H1 (cell line): ENCODE results near the gene MAPKAPK5. TPM values are rescaled to one million over a fixed set of nuclear protein-coding genes. Genes with fewer than 3 reads are reported as not detected.

ENCODE experiments used
- CTCF ChIA-PET: fragments of 300-600 bp; sonication (Branson Sonifier 250); formaldehyde crosslinking; loops from one replicate; lab custom pipeline; 2021; ENCODE audit not compliant: partially characterized antibody; lab: Charles Lee
- POLR2A ChIA-PET: fragments of 300-600 bp; sonication (Branson Sonifier 250); formaldehyde crosslinking; loops from one replicate; lab custom pipeline; 2021; ENCODE audit warnings: inconsistent platforms; ENCODE audit not compliant: partially characterized antibody; lab: Charles Lee
- DNase-seq, 2 experiments: peaks; one replicate each; pipeline versions ENCODE4 v3.0.0 to v3.0.0-alpha.2; 2010 to 2022; ENCODE audit warnings: low spot score in 2 of 2, low read depth in 1 of 2, mixed read lengths in 1 of 2
- FAIRE-seq: peaks from 2 replicates; lab custom pipeline; 2011; peaks lifted over from hg19 to GRCh38; lab: Jason Lieb, UNC
- H2AFZ ChIP-seq: 2 replicates; pipeline ENCODE4 v1.8.1; 2012; ENCODE audit warnings: low read length, inconsistent platforms
- H2AK5ac ChIP-seq: 2 replicates; pipeline ENCODE4 v1.6.1; 2013; ENCODE audit warnings: low read depth, low read length
- H2BK120ac ChIP-seq: replicated peaks from 2 replicates; pipeline ENCODE3; 2013; ENCODE audit warnings: low read depth, low read length, inconsistent platforms
- H2BK12ac ChIP-seq: 2 replicates; pipeline ENCODE4 v1.6.1; 2013; ENCODE audit warnings: low read depth, low read length
- H2BK15ac ChIP-seq: 2 replicates; pipeline ENCODE4 v1.6.1; 2013; ENCODE audit warnings: low read length
- H2BK20ac ChIP-seq: 2 replicates; pipeline ENCODE4 v1.6.1; 2013; ENCODE audit warnings: low read length
- H2BK5ac ChIP-seq: 2 replicates; pipeline ENCODE4 v1.6.1; 2013; ENCODE audit warnings: low read depth, low read length
- H3K14ac ChIP-seq: 2 replicates; pipeline ENCODE4 v1.6.1; 2013; ENCODE audit warnings: inconsistent platforms; ENCODE audit not compliant: insufficient read length
- H3K18ac ChIP-seq: 2 replicates; pipeline ENCODE4 v1.6.1; 2013; ENCODE audit warnings: low read length; ENCODE audit errors: extremely low read depth
- H3K23ac ChIP-seq: 2 replicates; pipeline ENCODE4 v1.6.1; 2013; ENCODE audit warnings: inconsistent platforms; ENCODE audit not compliant: insufficient read length
- H3K23me2 ChIP-seq: 2 replicates; pipeline ENCODE4 v1.6.1; 2013; ENCODE audit warnings: low read depth, low read length
- H3K27ac ChIP-seq: 2 replicates; pipeline ENCODE4 v1.6.1; 2011; ENCODE audit warnings: low read depth, low read length, inconsistent platforms
- H3K27me3 ChIP-seq, 4 experiments: replicated peaks in 1 of 4; 1 replicate in 1 of 4; 2 replicates in 3 of 4; pipeline versions ENCODE4 v1.6.1 to v1.8.1; 2011 to 2013; ENCODE audit warnings: low read length in 3 of 4, mild to moderate bottlenecking in 3 of 4, inconsistent platforms in 2 of 4, mixed read lengths in 2 of 4, moderate library complexity in 1 of 4; ENCODE audit not compliant: control insufficient read depth in 3 of 4, insufficient read depth in 3 of 4; ENCODE audit errors: extremely low read depth in 1 of 4
- H3K36me3 ChIP-seq, 4 experiments: 2 replicates each; pipeline versions ENCODE4 v1.6.1 to v1.8.1; 2011 to 2013; ENCODE audit warnings: mild to moderate bottlenecking in 4 of 4, low read length in 3 of 4, moderate library complexity in 2 of 4, control low read depth in 1 of 4, inconsistent platforms in 1 of 4; ENCODE audit not compliant: insufficient read depth in 4 of 4, control insufficient read depth in 2 of 4
- H3K4ac ChIP-seq: replicated peaks from 2 replicates; pipeline ENCODE3; 2013; ENCODE audit warnings: low read length, low read depth, mixed read lengths, inconsistent platforms; ENCODE audit not compliant: insufficient read length
- H3K4me1 ChIP-seq, 4 experiments: replicated peaks in 1 of 4; 1 replicate in 1 of 4; 2 replicates in 3 of 4; pipeline versions ENCODE4 v1.6.1 to v1.8.1; 2011 to 2013; ENCODE audit warnings: low read length in 3 of 4, inconsistent platforms in 2 of 4, mixed read lengths in 1 of 4; ENCODE audit not compliant: insufficient read depth in 4 of 4, control insufficient read depth in 3 of 4
- H3K4me2 ChIP-seq, 2 experiments: 2 replicates each; pipeline versions ENCODE4 v1.6.1 to v1.8.1; 2011 to 2013; ENCODE audit warnings: low read depth in 2 of 2, low read length in 2 of 2, control low read depth in 1 of 2, inconsistent platforms in 1 of 2, mild to moderate bottlenecking in 1 of 2; ENCODE audit not compliant: insufficient read depth in 1 of 2
- H3K4me3 ChIP-seq, 4 experiments: fragments of 200-600, 300-600 bp in 1 of 4; sonication (generic), shearing (Covaris generic), sonication (Bioruptor Twin) in 1 of 4; 2 replicates each; pipeline versions ENCODE4 v1.5.1 to v1.8.1; 2011 to 2016; ENCODE audit warnings: low read length in 4 of 4, low read depth in 3 of 4, control low read depth in 2 of 4, inconsistent platforms in 2 of 4, mild to moderate bottlenecking in 2 of 4, mixed read lengths in 1 of 4, moderate library complexity in 1 of 4; ENCODE audit not compliant: insufficient read depth in 2 of 4; ENCODE audit errors: extremely low read depth in 1 of 4
- H3K56ac ChIP-seq: replicated peaks from 2 replicates; pipeline ENCODE3; 2013; ENCODE audit warnings: low read depth, mild to moderate bottlenecking, mixed read lengths, low read length, inconsistent platforms; ENCODE audit not compliant: insufficient read length
- H3K79me1 ChIP-seq: 2 replicates; pipeline ENCODE4 v1.6.1; 2013; ENCODE audit warnings: low read depth, low read length, control low read depth
- H3K79me2 ChIP-seq, 2 experiments: 2 replicates each; pipeline versions ENCODE4 v1.6.1 to v1.8.1; 2012 to 2013; ENCODE audit warnings: low read length in 2 of 2, mild to moderate bottlenecking in 2 of 2, inconsistent platforms in 1 of 2; ENCODE audit not compliant: insufficient read depth in 2 of 2, control insufficient read depth in 1 of 2
- H3K9ac ChIP-seq, 4 experiments: replicated peaks in 1 of 4; 1 replicate in 1 of 4; 2 replicates in 3 of 4; pipeline versions ENCODE4 v1.6.1 to v1.8.1; 2011 to 2013; ENCODE audit warnings: low read depth in 3 of 4, low read length in 3 of 4, control low read depth in 2 of 4, mild to moderate bottlenecking in 2 of 4, moderate library complexity in 2 of 4, inconsistent platforms in 1 of 4; ENCODE audit errors: extremely low read depth in 1 of 4
- H3K9me3 ChIP-seq, 2 experiments: 2 replicates each; pipeline versions ENCODE4 v1.6.1 to v1.8.1; 2012 to 2013; ENCODE audit warnings: mild to moderate bottlenecking in 2 of 2, moderate library complexity in 2 of 2, control low read depth in 1 of 2, inconsistent platforms in 1 of 2, low read depth in 1 of 2, low read length in 1 of 2, mixed read lengths in 1 of 2; ENCODE audit not compliant: insufficient read depth in 2 of 2
- H4K20me1 ChIP-seq, 2 experiments: replicated peaks in 1 of 2; 2 replicates each; pipeline versions ENCODE3 to v1.8.1; 2011 to 2013; ENCODE audit warnings: inconsistent platforms in 2 of 2, low read length in 2 of 2, mild to moderate bottlenecking in 1 of 2; ENCODE audit not compliant: insufficient read depth in 2 of 2, control insufficient read depth in 1 of 2
- H4K5ac ChIP-seq: 2 replicates; pipeline ENCODE4 v1.6.1; 2013; ENCODE audit warnings: low read length, low read depth, mixed read lengths, inconsistent platforms; ENCODE audit not compliant: insufficient read length
- H4K8ac ChIP-seq: 2 replicates; pipeline ENCODE4 v1.8.0; 2013; ENCODE audit warnings: mild to moderate bottlenecking, moderate library complexity, low read length, inconsistent platforms; ENCODE audit not compliant: insufficient read depth; ENCODE audit errors: extremely low read depth
- H4K91ac ChIP-seq: replicated peaks from 2 replicates; pipeline ENCODE3; 2013; ENCODE audit warnings: low read length, mixed read lengths, inconsistent platforms; ENCODE audit not compliant: insufficient read length
- CHD1 ChIP-seq: IDR thresholded peaks from 2 replicates; pipeline ENCODE4 v1.6.1; 2012; ENCODE audit warnings: low read depth, low read length, improper control_type of control experiment
- TBP ChIP-seq: IDR thresholded peaks from 2 replicates; pipeline ENCODE4 v1.6.1; 2011; ENCODE audit warnings: low read depth, low read length, improper control_type of control experiment
- USF2 ChIP-seq: IDR thresholded peaks from 2 replicates; pipeline ENCODE4 v1.6.1; 2011; ENCODE audit warnings: low read length, improper control_type of control experiment
- YY1 ChIP-seq: IDR thresholded peaks from 2 replicates; pipeline ENCODE4 v1.6.1; 2011; ENCODE audit warnings: low read depth, mild to moderate bottlenecking, low read length
- WGBS, 2 experiments: shearing (Covaris generic) in 1 of 2; methylation state at CpG; one replicate each; pipeline versions ENCODE4 v1.1.6 to v1.1.7; 2013 to 2015; ENCODE audit warnings: low lambda C conversion rate in 2 of 2, mixed read lengths in 2 of 2, inconsistent platforms in 1 of 2, low coverage in 1 of 2, missing lambda C conversion rate in 1 of 2; ENCODE audit not compliant: insufficient replicate concordance in 2 of 2, insufficient coverage in 1 of 2, insufficient read length in 1 of 2; ENCODE audit errors: extremely low coverage in 1 of 2, missing lambda C conversion rate in 1 of 2; 5-methylcytosine and 5-hydroxymethylcytosine counted together
- polyA plus RNA-seq, 7 experiments: library from polyadenylated mRNA; depleted of rRNA in 3 of 7; stranded (reverse) in 5 of 7; unstranded in 2 of 7; fragments of >200 nt in 5 of 7; fragments of 200-250 nt in 2 of 7; gene quantifications; 1 replicate in 5 of 7; 2 replicates in 1 of 7; 4 replicates in 1 of 7; pipeline versions ENCODE4 v1.2.1 to v1.2.3, GENCODE V29; 2011 to 2013; ENCODE audit warnings: missing spikeins in 2 of 7, mixed read lengths in 2 of 7
- total RNA-seq: library from RNA; stranded (reverse); fragmentation: NEBNext Ultra II Directional; extraction: Animal tissue kit (Norgen Biotek cat#: 25700); gene quantifications from 2 replicates; pipeline ENCODE4 v1.2.1, GENCODE V29; 2021

The MAPKAPK5 gene
- total and polyA plus RNA-seq, 2 of the 8 experiments (the other 6 are each of a cell fraction or from before 2014, with no cell fraction given): 40.0 to 91.5 TPM

- TF ChIP-seq TBP (no peak), CHD1 (no peak), USF2 (no peak), YY1 (no peak)
- H2BK15ac ChIP-seq: no peak overlapping the region
- no peak overlapping the region for H3K27ac ChIP-seq
- peaks cover 0 to 10% (median 3%) of the 10 kb centered on the region in 4 experiments; a peak in 3 of 8 replicates for H3K36me3 ChIP-seq
- no peak overlapping the region for H4K91ac ChIP-seq
- H3K79me1 ChIP-seq: no peaks in the 10 kb centered on the region
- CTCF ChIA-PET: interaction anchor here (0.6 kb wide), 1 partner anchor 65 kb away, joined by 4 read pairs; no protein-coding TSS in a partner anchor
- no peak overlapping the region for H4K8ac ChIP-seq
- DNase-seq (peak in 1 of 2 experiments; percentile 36), FAIRE-seq (no peak)
- no peak overlapping the region for H2BK12ac ChIP-seq
- no peak overlapping the region for H4K5ac ChIP-seq
- no peak overlapping the region for H2AFZ ChIP-seq
- H3K14ac ChIP-seq: no peak overlapping the region
- no peak overlapping the region for H3K4me2 ChIP-seq
- WGBS, 2 experiments: 83% methylated on average over 3 of the region's 3 CpGs; no CpG with 5 or more reads in 1 of the 2 experiments
- H3K9me3 ChIP-seq: peaks cover 5 to 8% of the 10 kb centered on the region in 2 experiments; a peak in 3 of 4 replicates
- no peaks in the 10 kb centered on the region for H3K79me2 ChIP-seq
- no peaks in the 10 kb centered on the region; the same call in 1 of the 2 replicates for H3K23me2 ChIP-seq
- H4K20me1 ChIP-seq: no peaks in the 10 kb centered on the region
- no peak overlapping the region for H3K4ac ChIP-seq
- H3K23ac ChIP-seq: no peak overlapping the region
- H3K18ac ChIP-seq: no peak overlapping the region
- H2BK120ac ChIP-seq: no peak overlapping the region
- H3K27me3 ChIP-seq: no peaks in the 10 kb centered on the region
- H2BK20ac ChIP-seq: no peak overlapping the region
- no peak overlapping the region for H3K4me3 ChIP-seq
- POLR2A ChIA-PET: interaction anchor here (0.5 to 2.0 kb wide), 5 partner anchors 10 to 64 kb away, joined by 3 to 6 read pairs (median 4); partner anchors contain the start of gene MAPKAPK5
- H3K9ac ChIP-seq: no peak overlapping the region
- H3K56ac ChIP-seq: no peak overlapping the region
- H3K4me1 ChIP-seq: no peaks in the 10 kb centered on the region
- no peak overlapping the region for H2BK5ac ChIP-seq
- H2AK5ac ChIP-seq: no peak overlapping the region
Observed at GRCh38 chr12:111905502-111905901, 63.5 kb downstream of the MAPKAPK5 start.
